22Rv1 (cell line): Measurements from ENCODE around the gene LCLAT1.
"Not testable (repeated sequence)": the region's sequence is repeated elsewhere in the genome, so short reads cannot be mapped to it uniquely, and the experiment has no call there.

Source experiments
- H3K27ac ChIP-seq: fragments of 450-650 bp; 2 replicates; pipeline ENCODE4 v1.5.1; 2017
- ZFX ChIP-seq: fragments of 450-650 bp; IDR thresholded peaks from 2 replicates; pipeline ENCODE4 v1.6.1; 2017; ENCODE audit warnings: antibody characterized with exemption, borderline replicate concordance
- TF ChIP-seq, protein P1 (sequence below): fragments of 450-650 bp; IDR thresholded peaks from 2 replicates; pipeline ENCODE4 v1.5.1; 2017; ENCODE audit warnings: mild to moderate bottlenecking

The LCLAT1 gene

DNA sequence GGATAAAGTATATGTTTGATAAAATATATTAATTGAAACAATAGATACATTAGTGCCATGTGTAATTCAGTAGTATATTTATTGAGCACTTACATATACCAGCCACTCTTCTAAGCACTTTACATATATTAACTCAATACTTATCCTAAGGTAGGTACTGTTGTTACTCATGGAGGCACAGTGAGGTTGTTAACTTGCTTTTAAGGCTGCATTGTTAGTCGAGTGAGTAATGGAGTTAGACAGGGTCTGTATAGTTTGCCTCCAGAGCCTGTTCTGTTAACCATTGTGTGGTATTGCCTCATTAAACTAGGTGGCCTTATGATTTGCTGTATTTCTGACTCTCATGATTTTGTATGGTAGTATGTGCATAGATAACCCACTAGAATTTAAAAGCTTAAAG is 44.2 kb downstream of the LCLAT1 start:
- H3K27ac ChIP-seq = no peak overlapping the region
- no peak for TF ChIP-seq ZFX
- TF ChIP-seq, protein P1, sequence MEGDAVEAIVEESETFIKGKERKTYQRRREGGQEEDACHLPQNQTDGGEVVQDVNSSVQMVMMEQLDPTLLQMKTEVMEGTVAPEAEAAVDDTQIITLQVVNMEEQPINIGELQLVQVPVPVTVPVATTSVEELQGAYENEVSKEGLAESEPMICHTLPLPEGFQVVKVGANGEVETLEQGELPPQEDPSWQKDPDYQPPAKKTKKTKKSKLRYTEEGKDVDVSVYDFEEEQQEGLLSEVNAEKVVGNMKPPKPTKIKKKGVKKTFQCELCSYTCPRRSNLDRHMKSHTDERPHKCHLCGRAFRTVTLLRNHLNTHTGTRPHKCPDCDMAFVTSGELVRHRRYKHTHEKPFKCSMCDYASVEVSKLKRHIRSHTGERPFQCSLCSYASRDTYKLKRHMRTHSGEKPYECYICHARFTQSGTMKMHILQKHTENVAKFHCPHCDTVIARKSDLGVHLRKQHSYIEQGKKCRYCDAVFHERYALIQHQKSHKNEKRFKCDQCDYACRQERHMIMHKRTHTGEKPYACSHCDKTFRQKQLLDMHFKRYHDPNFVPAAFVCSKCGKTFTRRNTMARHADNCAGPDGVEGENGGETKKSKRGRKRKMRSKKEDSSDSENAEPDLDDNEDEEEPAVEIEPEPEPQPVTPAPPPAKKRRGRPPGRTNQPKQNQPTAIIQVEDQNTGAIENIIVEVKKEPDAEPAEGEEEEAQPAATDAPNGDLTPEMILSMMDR = no peak

DNA sequence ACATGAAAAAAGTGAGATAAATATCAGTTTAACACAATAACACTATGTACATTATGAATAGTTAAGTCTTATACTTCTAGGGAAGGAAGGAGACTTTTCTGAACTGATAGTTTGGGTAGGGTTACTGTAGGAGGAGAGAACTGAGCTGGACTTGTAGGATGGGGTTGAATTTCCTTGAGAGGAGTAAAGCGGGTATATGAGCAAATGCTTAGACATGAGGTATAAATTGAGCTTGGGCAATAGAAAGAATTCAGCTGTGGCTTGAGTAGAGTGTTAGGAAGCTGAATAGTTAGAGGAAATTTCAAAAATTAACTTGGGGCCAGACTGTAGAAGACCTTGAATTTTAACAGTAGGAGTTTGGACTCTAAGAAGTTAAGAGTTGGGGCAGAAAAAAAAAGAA is 45.1 kb downstream of the LCLAT1 start:
- H3K27ac ChIP-seq = no peak overlapping the region

GRCh38 chr2:30492619-30493018 is 45.6 kb downstream of the LCLAT1 start:
- no peak overlapping the region for H3K27ac ChIP-seq
- TF ChIP-seq ZFX = no peak
- TF ChIP-seq, protein P1 = no peak

More for the DNA sequence above, 45.1 kb downstream of the LCLAT1 start:
- TF ChIP-seq ZFX = no peak
- TF ChIP-seq, protein P1 = no peak

- TF ChIP-seq, protein P1 = no peak
- no peak for TF ChIP-seq ZFX
- no peak overlapping the region for H3K27ac ChIP-seq
Observed at GRCh38 chr2:30493440-30493839, 46.4 kb downstream of the LCLAT1 start.

- not testable (repeated sequence) for H3K27ac ChIP-seq
Observed at GRCh38 chr2:30495896-30496295, 48.9 kb downstream of the LCLAT1 start.

DNA sequence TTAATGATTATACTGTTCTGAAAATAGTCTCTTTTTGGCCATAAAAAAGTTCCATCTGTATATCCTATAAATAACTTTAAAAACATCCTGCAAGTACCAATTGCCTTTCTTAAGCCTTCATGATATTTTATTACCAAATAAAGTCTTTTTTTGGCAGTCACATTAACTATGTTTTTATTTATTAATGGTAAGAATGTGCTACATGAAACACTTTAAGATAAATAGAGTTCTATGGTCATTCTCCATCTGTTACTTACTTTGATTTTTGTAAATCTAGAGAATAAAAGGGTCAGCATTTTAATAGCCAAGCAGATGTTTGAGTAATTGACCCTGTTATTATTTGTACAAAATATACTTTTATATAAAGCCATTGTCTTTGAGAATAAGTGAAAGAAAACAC is 52.6 kb downstream of the LCLAT1 start:
- TF ChIP-seq, protein P1 = no peak
- no peak for TF ChIP-seq ZFX
- no peak overlapping the region for H3K27ac ChIP-seq

GRCh38 chr2:30500699-30501098 is 53.7 kb downstream of the LCLAT1 start:
- TF ChIP-seq ZFX = no peak
- TF ChIP-seq, protein P1 = no peak
- H3K27ac ChIP-seq = no peak overlapping the region

GRCh38 chr2:30502310-30502709 is 55.3 kb downstream of the LCLAT1 start:
- no peak overlapping the region for H3K27ac ChIP-seq
- no peak for TF ChIP-seq ZFX
- TF ChIP-seq, protein P1 = no peak
